ENCODE measurements around the gene EEIG2. TPM values are rescaled to one million over a fixed set of nuclear protein-coding genes. Genes with fewer than 3 reads are reported as not detected.

The EEIG2 gene
- total and polyA plus RNA-seq, 9 of the 15 experiments (the other 6 are each of a cell fraction or from before 2014, with no cell fraction given): 6.1 to 26.9 (median 15.2) TPM

DNA sequence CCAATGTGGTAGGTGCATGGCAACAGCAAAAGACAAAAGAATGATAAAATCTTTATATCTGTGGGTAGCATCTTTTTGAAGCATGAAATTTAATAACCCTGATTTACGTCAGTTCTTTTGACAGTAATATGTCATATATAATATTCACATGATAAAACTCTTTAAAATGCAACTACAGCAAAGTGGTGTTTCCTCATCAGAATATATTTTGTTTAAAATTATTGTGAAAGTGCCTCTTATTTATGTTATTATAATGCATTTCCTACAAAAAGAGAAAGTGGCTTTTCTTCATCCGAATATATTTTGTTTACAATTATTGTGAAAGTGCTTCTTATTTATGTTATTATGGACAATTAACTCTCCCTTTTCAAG is 46.9 kb upstream of the EEIG2 start:
- no peak overlapping the region for H3K4me2 ChIP-seq (ENCODE audit: insufficient read depth, low read length)
- no peak overlapping the region for H3K9ac ChIP-seq (ENCODE audit: insufficient read depth in 1 of 2, low read depth in 2 of 2, low read length in 2 of 2)
- H2AFZ ChIP-seq (ENCODE audit: low read depth, low read length): peak overlapping the region; percentile 16
- 4% methylated on average over 2 of the region's 2 CpGs for WGBS (ENCODE audit: insufficient coverage, low coverage, missing lambda C conversion rate)
- H3K27me3 ChIP-seq (ENCODE audit: control insufficient read depth in 2 of 2, insufficient read depth in 2 of 2, low read length in 2 of 2): no peaks in the 10 kb centered on the region
- TF ChIP-seq GABPB2 (CRISPR knock-in tag; conservative IDR thresholded peaks at IDR 0.05) (no peak), KAT8 (IDR thresholded peaks at IDR 0.05; ENCODE audit: low read depth) (no peak), PTTG1 (tag; IDR thresholded peaks at IDR 0.05; ENCODE audit: low read depth) (no peak), TCF7 (IDR thresholded peaks at IDR 0.05; ENCODE audit: borderline replicate concordance) (no peak), ZNF316 (IDR thresholded peaks at IDR 0.05) (peak; percentile 20; the same call in 1 of the 2 replicates), ZNF507 (tag; conservative IDR thresholded peaks at IDR 0.05) (peak; percentile 59), ADNP (tag; IDR thresholded peaks at IDR 0.05) (no peak)
- no peak overlapping the region for H3K4me3 ChIP-seq
- H3K4me1 ChIP-seq (replicated peaks in 1 of 2; ENCODE audit: control insufficient read depth in 2 of 2, insufficient read depth in 2 of 2, low read length in 2 of 2): no peaks in the 10 kb centered on the region
- intact Hi-C loops (cut with micrococcal nuclease): loop anchor here (2.0 to 5.0 kb wide), 5 partner anchors 58 to 731 kb away; partner anchors contain the start of gene ELAPOR1
- no peaks in the 10 kb centered on the region for H3K36me3 ChIP-seq (ENCODE audit: control insufficient read depth, insufficient read depth, low read length)
- H4K20me1 ChIP-seq (replicated peaks; ENCODE audit: control insufficient read depth, insufficient read depth, low read length): no peaks in the 10 kb centered on the region
- ChIA-PET POLR2A (interaction anchor here (0.8 to 2.3 kb wide), 5 partner anchors 9 to 389 kb away, joined by 3 to 12 read pairs (median 5); partner anchors contain the start of genes EEIG2 and PRPF38B), CTCF (ENCODE audit: low intra/inter-chr PET ratio) (interaction anchor here (0.8 to 4.9 kb wide), 8 partner anchors 46 to 731 kb away, joined by 3 to 69 read pairs (median 9); partner anchors contain the start of gene EEIG2)
- BruUV-seq (replicated peaks): no TSS peak
- DNase-seq (ENCODE audit: extremely low read depth in 1 of 4, low spot score in 3 of 4) (no peak), FAIRE-seq (no peak), ATAC-seq (no peak)
- no peaks in the 10 kb centered on the region for H3K9me1 ChIP-seq (ENCODE audit: control insufficient read depth, insufficient read depth, low read length)
- in situ Hi-C loops (cut with MboI): loop anchor here (5.0 kb wide), 1 partner anchor 49 kb away; the partner anchor contains the start of gene EEIG2
- no peaks in the 10 kb centered on the region for H3K79me2 ChIP-seq (ENCODE audit: control insufficient read depth, insufficient read depth, low read length)
- H3K27ac ChIP-seq (ENCODE audit: extremely low read depth, low read depth, low read length): no peak overlapping the region
- no peaks in the 10 kb centered on the region for H3K9me3 ChIP-seq (replicated peaks; ENCODE audit: control insufficient read depth, insufficient read depth, low read depth, low read length)

All from K562 (cell line).